Activated naive CD4-positive, alpha-beta T cell treated with anti-CD3 and anti-CD28 coated beads, Interleukin-2, amount 10 ng/mL, durations not matched to agents 7 days and 5 days (primary cell): ENCODE results near the gene EHD3.

Experiments used
- CTCF ChIA-PET: fragments of 350-600 bp; sonication (Branson Sonifier 250); formaldehyde crosslinking; loops from one replicate; lab custom pipeline; 2021; ENCODE audit warnings: antibody characterized with exemption; lab: Charles Lee
- DNase-seq: peaks from one replicate; pipeline ENCODE4 v3.0.0-alpha.2; 2020
- H3K27ac Mint-ChIP-seq: one replicate; pipeline ENCODE4 v1.8.0; 2021; ENCODE audit warnings: mild to moderate bottlenecking, moderate library complexity, mixed read lengths
- H3K27me3 Mint-ChIP-seq: one replicate; pipeline ENCODE4 v1.8.0; 2021; ENCODE audit warnings: mild to moderate bottlenecking, mixed read lengths
- H3K36me3 Mint-ChIP-seq: one replicate; pipeline ENCODE4 v1.8.0; 2021; ENCODE audit warnings: mixed read lengths
- H3K4me1 Mint-ChIP-seq: one replicate; pipeline ENCODE4 v1.8.0; 2021; ENCODE audit warnings: mixed read lengths
- H3K4me3 Mint-ChIP-seq: one replicate; pipeline ENCODE4 v1.8.0; 2021; ENCODE audit warnings: mild to moderate bottlenecking, moderate library complexity, mixed read lengths
- H3K9me3 Mint-ChIP-seq: one replicate; pipeline ENCODE4 v1.8.0; 2021; ENCODE audit warnings: mixed read lengths

The EHD3 gene

DNA sequence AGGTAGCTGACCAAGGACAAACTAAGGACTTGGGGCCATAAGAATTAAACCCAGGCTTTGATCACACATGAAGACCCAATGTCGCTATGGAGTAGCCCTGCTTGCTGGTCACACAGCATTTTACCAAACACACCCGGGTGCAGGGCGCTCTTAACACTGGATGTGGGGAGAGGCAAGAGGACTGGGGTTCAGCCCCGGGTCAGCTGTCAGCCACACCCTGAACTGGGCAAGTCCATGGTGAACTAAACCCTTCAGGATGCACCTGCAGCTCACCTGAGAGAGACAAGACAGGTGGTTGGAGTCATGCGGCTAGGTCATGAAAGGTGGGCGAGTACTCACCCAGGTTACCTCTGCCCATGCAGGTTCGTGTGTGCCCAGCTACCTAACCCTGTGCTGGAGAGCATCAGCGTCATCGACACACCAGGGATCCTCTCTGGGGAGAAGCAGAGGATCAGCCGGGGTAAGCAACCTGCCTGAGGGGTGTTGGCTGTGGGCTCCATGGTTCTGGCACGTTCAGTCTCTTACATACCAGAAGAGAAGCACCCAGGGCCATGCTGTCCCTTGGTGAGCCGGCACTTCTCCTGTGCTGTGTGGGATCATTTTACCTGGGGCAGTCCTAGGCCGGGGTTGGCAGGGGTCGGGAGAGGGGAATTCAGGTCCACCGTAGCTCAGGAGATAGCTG is 15.2 kb downstream of the EHD3 start:
- no peaks in the 10 kb centered on the region for H3K36me3 Mint-ChIP-seq
- no peak overlapping the region for H3K4me3 Mint-ChIP-seq
- no peaks in the 10 kb centered on the region for H3K9me3 Mint-ChIP-seq
- no peaks in the 10 kb centered on the region for H3K27me3 Mint-ChIP-seq
- no peak overlapping the region for H3K27ac Mint-ChIP-seq
- peaks cover 5% of the 10 kb centered on the region for H3K4me1 Mint-ChIP-seq
- DNase-seq, result no peak
- CTCF ChIA-PET, result no interaction called here

DNA sequence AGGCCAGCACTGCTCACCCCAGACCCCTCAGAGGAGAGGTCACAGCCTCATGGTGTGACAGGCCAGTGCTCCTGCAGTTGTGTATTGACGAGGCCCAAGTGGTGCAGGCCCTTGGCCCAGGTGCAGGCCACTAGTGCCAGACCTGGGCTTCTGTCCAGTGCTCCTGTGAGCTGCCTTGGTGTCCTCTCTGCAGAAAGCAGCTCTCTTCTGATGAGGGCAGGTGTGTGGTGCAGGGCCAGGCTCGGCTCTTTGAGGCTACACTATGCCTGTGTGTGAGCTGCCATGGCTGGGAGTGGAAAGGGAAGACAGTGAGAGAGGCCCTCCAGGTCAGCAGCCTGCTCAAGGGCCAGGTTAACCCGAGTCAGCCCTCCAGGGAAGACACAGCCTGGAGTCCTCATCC is 17.1 kb downstream of the EHD3 start:
- Mint-ChIP-seq H3K27me3 (no peaks in the 10 kb centered on the region), H3K36me3 (no peaks in the 10 kb centered on the region), H3K4me1 (peaks cover 5% of the 10 kb centered on the region), H3K27ac (no peak overlapping the region), H3K9me3 (no peaks in the 10 kb centered on the region), H3K4me3 (no peak overlapping the region)
- no peak for DNase-seq
- CTCF ChIA-PET, result no interaction called here

DNA sequence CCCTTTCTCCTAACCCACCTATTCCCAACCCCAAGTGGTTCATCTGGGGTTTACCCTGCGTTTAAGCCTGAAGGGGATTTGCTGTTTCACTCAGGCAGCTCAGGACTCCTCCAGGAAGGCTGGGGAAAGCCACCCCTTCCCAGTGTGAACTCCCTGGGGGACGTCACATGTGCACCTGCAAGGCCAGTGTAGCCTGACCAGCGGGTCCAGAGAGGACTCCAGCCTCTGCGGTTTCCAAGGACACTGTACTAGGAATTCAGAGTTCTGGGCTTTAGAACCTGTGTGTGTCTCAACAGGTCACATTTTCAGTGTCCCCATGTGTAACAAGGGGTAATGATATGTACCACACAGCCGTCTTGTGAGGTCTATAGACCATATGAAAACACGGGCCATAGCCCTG is 17.9 kb downstream of the EHD3 start:
- Mint-ChIP-seq H3K27ac (no peak overlapping the region), H3K36me3 (no peaks in the 10 kb centered on the region), H3K4me1 (peaks cover 5% of the 10 kb centered on the region), H3K4me3 (no peak overlapping the region), H3K9me3 (no peaks in the 10 kb centered on the region), H3K27me3 (no peaks in the 10 kb centered on the region)
- CTCF ChIA-PET, result no interaction called here
- no peak for DNase-seq

DNA sequence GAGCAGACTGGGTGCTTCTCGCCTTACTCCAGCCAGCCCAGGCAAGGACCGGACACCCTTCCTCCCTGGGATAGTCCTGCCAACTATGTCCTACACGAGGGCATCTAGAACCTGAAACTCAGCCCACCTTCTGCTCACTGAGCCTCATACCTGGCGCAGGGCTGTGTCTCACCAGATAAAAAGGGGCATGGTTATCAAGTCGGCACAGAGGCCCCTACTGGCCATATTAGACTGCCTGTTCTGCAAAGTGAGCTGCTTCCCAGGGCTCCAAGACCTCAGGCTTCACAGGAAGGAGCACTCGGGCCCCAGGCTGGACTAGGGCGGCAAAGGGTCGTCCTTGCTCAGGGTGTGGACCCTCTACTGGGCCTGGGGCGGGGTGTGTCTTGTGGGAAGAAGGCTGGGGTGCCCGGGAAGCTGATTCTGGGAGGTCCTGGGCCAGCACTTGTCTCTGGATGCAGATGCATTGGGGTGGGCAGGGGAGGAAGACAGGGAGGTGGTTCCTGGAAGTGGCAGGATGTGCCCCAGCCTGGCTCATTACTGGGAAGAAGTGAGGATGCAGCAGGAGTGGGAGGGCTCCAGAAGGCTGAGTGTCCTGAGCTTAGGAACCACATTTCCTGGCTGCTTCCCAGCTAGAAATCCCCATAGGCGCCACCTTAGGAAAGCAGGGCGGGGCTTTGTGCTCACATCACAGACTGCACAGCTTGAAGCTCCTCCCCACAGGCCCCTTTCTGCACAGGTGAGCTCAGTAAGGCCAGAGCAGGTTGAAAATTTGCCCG is 19.6 kb downstream of the EHD3 start:
- H3K4me3 Mint-ChIP-seq, result no peak overlapping the region
- no peaks in the 10 kb centered on the region for H3K9me3 Mint-ChIP-seq
- H3K27me3 Mint-ChIP-seq, result no peaks in the 10 kb centered on the region
- H3K4me1 Mint-ChIP-seq, result peaks cover 5% of the 10 kb centered on the region
- no peak overlapping the region for H3K27ac Mint-ChIP-seq
- DNase-seq, result no peak
- CTCF ChIA-PET, result no interaction called here
- no peaks in the 10 kb centered on the region for H3K36me3 Mint-ChIP-seq

DNA sequence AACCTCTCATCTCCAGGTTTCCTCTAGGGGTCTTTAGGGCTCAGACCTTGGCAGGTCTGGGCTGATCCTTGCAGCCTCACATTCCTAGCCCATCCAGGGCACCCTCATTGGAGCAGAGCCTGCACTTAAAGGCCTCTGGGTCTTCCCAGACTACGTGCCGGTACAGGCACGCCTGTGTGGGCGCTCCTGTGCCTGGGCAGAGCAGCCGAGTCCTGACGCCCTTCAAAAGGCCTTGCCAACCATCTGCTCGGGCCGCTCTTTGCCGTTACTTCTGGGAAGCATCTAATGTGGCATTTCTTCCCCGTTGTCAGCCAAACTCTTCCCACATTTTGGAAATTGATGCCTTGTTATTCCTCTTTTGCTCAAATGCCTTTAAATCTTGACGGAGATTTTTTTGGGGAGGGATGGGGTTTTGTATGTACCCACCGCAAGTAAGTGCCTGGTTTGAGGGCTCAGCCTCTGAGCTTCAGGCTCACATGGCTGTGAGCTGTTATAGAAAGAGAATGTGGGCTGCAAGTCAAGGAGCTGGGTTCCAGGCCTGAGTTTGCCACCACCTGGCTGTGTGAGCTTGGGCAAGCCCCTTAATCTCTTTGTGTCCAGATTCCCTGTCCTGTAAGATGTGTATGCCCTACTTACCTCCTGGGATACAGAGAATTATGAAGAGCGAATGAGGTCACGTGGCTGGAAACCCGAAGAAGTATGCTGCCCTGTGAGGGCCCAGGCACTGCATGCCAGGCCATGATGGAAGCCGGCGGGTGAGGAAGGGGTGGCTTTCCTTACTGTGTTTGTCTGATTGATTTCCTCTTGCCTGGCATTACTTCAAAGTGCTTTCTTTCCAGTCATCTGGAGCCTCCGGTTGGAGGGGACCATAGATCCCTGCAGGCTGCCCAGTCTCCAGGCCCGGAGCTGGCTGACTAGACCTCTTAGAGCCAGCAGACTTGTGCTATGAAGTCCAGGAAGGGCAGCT is 20.6 kb downstream of the EHD3 start:
- CTCF ChIA-PET, result interaction anchor here (0.7 kb wide), 1 partner anchor 15 kb away, joined by 3 read pairs; no protein-coding TSS in a partner anchor
- H3K27ac Mint-ChIP-seq, result peak overlapping the region; percentile 38
- H3K27me3 Mint-ChIP-seq, result no peaks in the 10 kb centered on the region
- no peak overlapping the region for H3K4me3 Mint-ChIP-seq
- DNase-seq, result no peak
- H3K4me1 Mint-ChIP-seq, result peaks cover 5% of the 10 kb centered on the region
- no peaks in the 10 kb centered on the region for H3K36me3 Mint-ChIP-seq
- no peaks in the 10 kb centered on the region for H3K9me3 Mint-ChIP-seq

DNA sequence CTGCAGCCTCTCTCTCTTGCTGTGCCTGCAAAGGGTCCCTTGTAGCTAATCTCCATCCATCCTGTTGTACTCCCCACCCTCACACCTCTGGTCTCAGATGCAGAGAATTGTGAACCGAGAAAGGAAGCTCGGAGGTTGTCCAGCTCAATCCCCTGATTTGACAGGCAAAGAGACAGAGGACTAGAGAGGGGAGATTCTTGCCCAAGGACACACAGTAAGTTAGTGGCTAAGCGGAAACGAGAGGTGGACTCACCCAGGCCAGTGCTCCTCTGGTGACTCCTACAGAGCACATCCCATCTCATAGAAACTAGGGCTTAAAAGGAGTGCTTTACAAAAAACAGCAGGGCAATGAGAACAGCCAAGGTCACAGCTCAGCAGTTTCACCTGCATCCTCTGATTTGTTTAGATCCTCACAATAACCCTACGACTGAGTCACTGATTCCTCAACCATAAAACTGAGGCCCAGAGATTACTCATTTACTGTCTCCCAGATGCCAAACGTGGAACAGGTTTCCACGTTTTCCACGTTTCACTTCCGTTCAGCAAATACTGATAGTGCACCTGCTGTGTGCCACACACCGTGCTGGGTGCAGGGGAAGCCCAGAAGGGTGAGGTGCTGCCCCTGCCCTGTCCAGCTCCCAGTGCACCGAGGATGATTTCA is 22.1 kb downstream of the EHD3 start:
- CTCF ChIA-PET, result no interaction called here
- Mint-ChIP-seq H3K27me3 (no peaks in the 10 kb centered on the region), H3K4me3 (no peak overlapping the region), H3K27ac (no peak overlapping the region), H3K4me1 (peaks cover 5% of the 10 kb centered on the region), H3K36me3 (no peaks in the 10 kb centered on the region), H3K9me3 (no peaks in the 10 kb centered on the region)
- no peak for DNase-seq

DNA sequence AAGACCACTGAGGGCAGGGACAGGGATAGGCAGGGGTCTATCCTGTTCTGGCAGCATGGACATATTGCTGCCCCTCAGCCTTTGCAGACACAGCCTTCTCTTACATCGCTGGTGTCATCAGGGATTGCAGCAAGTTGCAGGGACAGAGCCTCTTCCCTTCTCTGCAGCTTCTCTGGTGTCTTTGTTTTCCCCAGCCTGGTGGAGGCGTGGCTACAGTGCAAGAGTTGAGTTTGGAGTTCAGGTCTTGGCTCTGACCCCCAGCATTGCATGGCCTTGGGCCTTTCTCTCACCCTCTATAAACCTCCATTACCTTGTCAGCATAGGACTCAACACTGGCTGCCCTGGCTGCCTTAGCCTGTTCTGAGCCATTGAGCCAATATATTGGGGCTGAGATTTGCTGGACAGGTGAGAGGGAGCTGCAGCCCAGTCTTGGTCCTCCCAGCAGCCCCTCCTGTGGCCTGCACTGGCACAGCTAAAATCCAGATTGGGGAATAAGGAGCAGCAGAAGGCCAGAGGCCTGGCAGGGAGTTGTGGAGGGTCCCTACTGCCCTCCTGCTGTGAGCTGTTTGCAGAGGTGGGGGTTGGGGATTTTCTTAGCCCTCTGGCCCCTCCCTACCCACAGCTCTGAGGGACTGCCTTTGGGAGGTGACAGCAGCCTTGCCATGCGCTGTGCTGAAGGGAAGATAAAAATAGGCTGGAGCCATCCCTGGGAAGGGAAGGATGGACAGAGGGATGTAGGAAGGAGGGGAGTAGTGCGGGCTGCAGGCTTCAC is 22.8 kb downstream of the EHD3 start:
- H3K4me3 Mint-ChIP-seq, result no peak overlapping the region

DNA sequence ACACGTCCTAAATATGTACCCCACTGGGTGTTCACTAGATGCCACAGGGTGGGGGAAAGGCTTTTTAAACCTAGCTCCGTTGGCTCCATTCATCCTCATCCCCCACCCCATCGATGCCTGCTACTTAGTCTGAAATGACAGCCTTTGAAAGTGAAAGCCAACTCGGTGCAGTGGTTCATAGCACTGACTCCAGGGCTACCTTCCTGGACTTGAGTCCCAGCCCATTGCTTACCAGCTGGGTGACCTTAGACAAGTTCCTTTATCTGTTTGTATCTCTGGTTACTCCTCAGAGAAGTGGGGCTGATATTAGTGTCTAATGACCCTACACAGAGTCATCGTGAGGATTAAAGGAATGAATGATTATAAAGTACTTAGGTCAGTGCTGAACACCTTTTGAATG is 24.4 kb downstream of the EHD3 start:
- Mint-ChIP-seq H3K27me3 (no peaks in the 10 kb centered on the region), H3K4me1 (peaks cover 2% of the 10 kb centered on the region), H3K27ac (no peak overlapping the region), H3K36me3 (no peaks in the 10 kb centered on the region), H3K9me3 (no peaks in the 10 kb centered on the region), H3K4me3 (no peak overlapping the region)
- CTCF ChIA-PET, result no interaction called here
- DNase-seq, result no peak

More for the DNA sequence above, 22.8 kb downstream of the EHD3 start:
- CTCF ChIA-PET, result no interaction called here
- no peaks in the 10 kb centered on the region for H3K36me3 Mint-ChIP-seq
- H3K27ac Mint-ChIP-seq, result no peak overlapping the region
- no peaks in the 10 kb centered on the region for H3K27me3 Mint-ChIP-seq
- H3K4me1 Mint-ChIP-seq, result peaks cover 5% of the 10 kb centered on the region
- no peaks in the 10 kb centered on the region for H3K9me3 Mint-ChIP-seq
- DNase-seq, result no peak

DNA sequence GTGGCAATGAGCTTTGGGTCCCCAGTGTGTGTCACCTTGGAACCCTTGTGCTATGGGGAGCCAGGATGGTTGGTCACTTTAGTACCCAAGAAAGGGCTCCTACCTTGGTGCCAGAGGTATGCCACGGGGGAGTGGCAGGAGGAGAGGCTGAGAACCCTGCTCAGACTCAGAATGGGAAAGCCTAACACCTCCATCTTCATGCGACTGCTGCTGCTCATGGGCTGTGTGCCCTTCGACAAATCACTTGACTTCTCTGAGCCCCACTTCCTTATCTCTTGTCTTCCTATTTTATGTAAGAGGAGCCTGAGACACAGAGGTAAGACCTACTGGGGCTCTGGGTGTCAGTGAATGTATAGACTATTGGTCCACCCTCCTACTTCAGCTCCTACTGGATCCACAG is 25.1 kb downstream of the EHD3 start:
- H3K27ac Mint-ChIP-seq, result no peak overlapping the region
- CTCF ChIA-PET, result no interaction called here
- no peak for DNase-seq

DNA sequence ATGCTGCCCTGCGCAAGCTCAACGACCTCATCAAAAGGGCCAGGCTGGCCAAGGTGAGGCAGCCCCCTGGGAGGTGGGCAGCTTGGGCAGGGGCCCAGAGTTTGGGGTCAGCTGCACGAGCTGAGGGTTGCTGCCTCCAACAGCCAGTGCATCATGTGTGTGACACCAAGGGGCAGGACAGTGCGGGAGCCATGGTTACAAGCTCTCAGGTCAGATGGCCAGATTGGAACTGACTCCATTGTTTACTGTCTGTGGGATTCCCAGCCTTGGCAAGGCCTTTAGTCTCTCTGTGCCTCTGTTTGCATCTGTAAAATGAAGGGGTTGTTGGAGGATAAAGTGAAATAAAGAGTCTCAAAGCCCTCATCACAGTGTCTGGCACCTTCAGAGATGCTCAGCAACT is 26.9 kb downstream of the EHD3 start:
- CTCF ChIA-PET, result interaction anchor here (1.6 kb wide), 1 partner anchor 70 kb away, joined by 3 read pairs; no protein-coding TSS in a partner anchor
- no peaks in the 10 kb centered on the region for H3K4me1 Mint-ChIP-seq
- H3K4me3 Mint-ChIP-seq, result no peak overlapping the region
- no peaks in the 10 kb centered on the region for H3K27me3 Mint-ChIP-seq
- no peak for DNase-seq
- no peaks in the 10 kb centered on the region for H3K36me3 Mint-ChIP-seq
- no peaks in the 10 kb centered on the region for H3K9me3 Mint-ChIP-seq
- no peak overlapping the region for H3K27ac Mint-ChIP-seq

More for the DNA sequence above, 25.1 kb downstream of the EHD3 start:
- Mint-ChIP-seq H3K36me3 (no peaks in the 10 kb centered on the region), H3K4me3 (no peak overlapping the region), H3K4me1 (no peaks in the 10 kb centered on the region), H3K27me3 (no peaks in the 10 kb centered on the region), H3K9me3 (no peaks in the 10 kb centered on the region)

DNA sequence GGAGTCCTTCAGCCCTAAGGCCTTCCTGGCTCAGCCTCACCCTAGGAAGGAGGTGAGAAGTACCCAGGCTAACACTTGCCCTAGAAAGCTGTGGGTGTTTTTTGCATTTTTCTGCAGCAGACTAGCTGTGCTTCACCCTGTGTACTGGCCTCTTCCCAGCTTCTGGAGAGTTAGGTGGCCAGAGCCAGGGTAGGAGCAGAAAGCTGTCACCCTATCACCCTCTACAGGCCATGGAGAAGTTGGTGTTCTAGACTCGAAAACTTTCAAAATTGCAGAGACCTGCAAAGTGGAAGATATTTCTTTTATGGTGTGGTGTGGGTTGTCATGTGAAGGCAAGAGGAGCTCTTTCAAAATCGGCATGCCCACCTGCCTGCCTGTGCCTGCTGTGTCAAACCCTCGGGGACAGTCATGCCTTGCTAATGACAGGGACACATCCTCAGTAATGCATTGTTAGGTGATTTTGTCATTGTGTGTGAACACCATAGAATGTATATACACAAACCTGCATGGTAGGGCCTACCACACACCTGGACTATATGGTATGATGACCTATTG is 29.8 kb downstream of the EHD3 start:
- DNase-seq, result no peak
- H3K4me3 Mint-ChIP-seq, result no peak overlapping the region
- no peak overlapping the region for H3K27ac Mint-ChIP-seq
- H3K27me3 Mint-ChIP-seq, result no peaks in the 10 kb centered on the region
- H3K4me1 Mint-ChIP-seq, result no peaks in the 10 kb centered on the region
- no peaks in the 10 kb centered on the region for H3K9me3 Mint-ChIP-seq
- no peaks in the 10 kb centered on the region for H3K36me3 Mint-ChIP-seq
- CTCF ChIA-PET, result no interaction called here

DNA sequence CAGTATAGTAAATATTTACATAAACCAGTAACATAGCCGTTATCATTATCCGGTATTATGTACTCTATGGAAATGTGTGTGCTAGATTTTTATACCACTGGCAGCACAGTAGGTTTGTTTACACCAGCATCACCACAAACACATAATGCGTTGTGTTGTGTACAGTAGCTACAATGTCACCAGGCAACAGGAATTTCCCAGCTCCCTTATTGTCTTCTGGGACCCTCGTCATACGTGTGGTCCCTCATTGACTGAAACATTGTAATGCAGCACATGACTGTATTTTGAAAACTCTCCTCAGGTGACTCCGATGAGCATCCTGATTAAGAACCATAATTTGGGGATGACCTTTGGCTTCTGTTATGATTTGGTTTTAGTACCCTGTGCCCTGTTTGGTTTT is 31.3 kb downstream of the EHD3 start:
- Mint-ChIP-seq H3K4me3 (no peak overlapping the region), H3K9me3 (no peaks in the 10 kb centered on the region), H3K27me3 (no peaks in the 10 kb centered on the region), H3K36me3 (no peaks in the 10 kb centered on the region), H3K4me1 (no peaks in the 10 kb centered on the region), H3K27ac (no peak overlapping the region)
- no peak for DNase-seq
- CTCF ChIA-PET, result no interaction called here

DNA sequence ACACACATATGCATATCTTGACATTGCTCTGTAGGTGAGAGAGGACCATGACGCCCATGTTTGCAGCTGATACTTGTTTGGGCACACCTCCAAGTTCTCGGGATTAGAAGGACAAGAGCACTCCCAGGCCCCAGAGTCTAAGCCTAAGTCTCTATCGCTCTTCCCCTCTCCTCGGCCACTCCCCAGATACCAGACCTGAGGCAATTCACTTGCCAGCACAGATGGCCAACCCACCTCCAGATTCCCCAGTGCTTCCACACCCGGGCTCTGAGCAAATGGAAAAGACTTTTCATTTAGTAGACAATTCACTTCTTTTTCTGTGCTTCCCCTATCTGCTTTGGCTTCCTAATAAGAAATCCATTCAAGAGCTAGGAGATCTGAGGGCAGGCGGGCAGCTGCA is 32.9 kb downstream of the EHD3 start:
- Mint-ChIP-seq H3K36me3 (no peaks in the 10 kb centered on the region), H3K27me3 (peaks cover 2% of the 10 kb centered on the region), H3K9me3 (no peaks in the 10 kb centered on the region), H3K4me3 (no peak overlapping the region), H3K4me1 (no peaks in the 10 kb centered on the region), H3K27ac (no peak overlapping the region)
- DNase-seq, result no peak
- CTCF ChIA-PET, result no interaction called here
